ENCODE results near the gene ERMAP. TPM values are rescaled to one million over a fixed set of nuclear protein-coding genes. Genes with fewer than 3 reads are reported as not detected.
A peak's percentile ranks its signal among the peaks of the same experiment; 100 is the strongest.

ERMAP gene
- total and polyA plus RNA-seq, 2 of the 8 experiments (the other 6 are each of a cell fraction or from before 2014, with no cell fraction given): 2.5 to 3.9 TPM

GRCh38 chr1:42767510-42768000 is 49.4 kb upstream of the ERMAP start:
- H3K56ac ChIP-seq (replicated peaks; ENCODE audit: insufficient read length, low read depth, low read length): no peak overlapping the region
- no peaks in the 10 kb centered on the region for H3K36me3 ChIP-seq (ENCODE audit: control insufficient read depth in 2 of 4, insufficient read depth in 4 of 4, low read length in 3 of 4)
- H3K79me2 ChIP-seq (ENCODE audit: control insufficient read depth in 1 of 2, insufficient read depth in 2 of 2, low read length in 2 of 2): peaks cover 6 to 28% of the 10 kb centered on the region in 2 experiments; a peak in 3 of 4 replicates
- H2BK5ac ChIP-seq (ENCODE audit: low read depth, low read length): 0 out of 2 replicates have a peak overlapping the region, but pooled peaks have one; percentile 22
- DNase-seq (ENCODE audit: low read depth in 1 of 2, low spot score in 2 of 2) (no peak), FAIRE-seq (no peak)
- H3K9ac ChIP-seq (replicated peaks in 1 of 4; ENCODE audit: extremely low read depth in 1 of 4, low read depth in 3 of 4, low read length in 3 of 4): peak overlapping the region; percentile 52 to 77 (median 59)
- H3K4me3 ChIP-seq (ENCODE audit: extremely low read depth in 1 of 4, insufficient read depth in 2 of 4, low read depth in 3 of 4, low read length in 4 of 4): peak overlapping the region; percentile 79 to 86 (median 82)
- H3K27me3 ChIP-seq (replicated peaks in 1 of 4; ENCODE audit: control insufficient read depth in 3 of 4, extremely low read depth in 1 of 4, insufficient read depth in 3 of 4, low read length in 3 of 4): no peaks in the 10 kb centered on the region
- H4K5ac ChIP-seq (ENCODE audit: insufficient read length, low read depth, low read length): no peak overlapping the region
- H2AFZ ChIP-seq (ENCODE audit: low read length): no peak overlapping the region
- CTCF ChIA-PET (ENCODE audit: partially characterized antibody): interaction anchor here (0.5 to 4.6 kb wide), 6 partner anchors 10 to 155 kb away, joined by 3 to 26 read pairs (median 4); partner anchors contain the start of gene ZNF691
- H3K18ac ChIP-seq (ENCODE audit: extremely low read depth, low read length): no peak overlapping the region; the same call in 1 of the 2 replicates
- no peak overlapping the region for H2BK20ac ChIP-seq (ENCODE audit: low read length)
- peak overlapping the region; percentile 87 to 90 for H3K4me2 ChIP-seq (ENCODE audit: insufficient read depth in 1 of 2, low read depth in 2 of 2, low read length in 2 of 2)
- H3K23ac ChIP-seq (ENCODE audit: insufficient read length): no peak overlapping the region
- no peak overlapping the region for H4K91ac ChIP-seq (replicated peaks; ENCODE audit: insufficient read length, low read length)
- peak overlapping the region; percentile 75; the same call in 1 of the 2 replicates for H4K8ac ChIP-seq (ENCODE audit: extremely low read depth, insufficient read depth, low read length)
- peaks cover 7% of the 10 kb centered on the region for H3K23me2 ChIP-seq (ENCODE audit: low read depth, low read length)
- H3K79me1 ChIP-seq (ENCODE audit: low read depth, low read length): no peaks in the 10 kb centered on the region
- no peak overlapping the region for H2BK15ac ChIP-seq (ENCODE audit: low read length)
- no peak overlapping the region for H2BK12ac ChIP-seq (ENCODE audit: low read depth, low read length)
- H3K9me3 ChIP-seq (ENCODE audit: insufficient read depth in 2 of 2, low read depth in 1 of 2, low read length in 1 of 2): no peaks in the 10 kb centered on the region
- POLR2A ChIA-PET (ENCODE audit: partially characterized antibody): interaction anchor here (0.8 to 2.2 kb wide), 10 partner anchors 10 to 221 kb away, joined by 3 to 14 read pairs (median 5); partner anchors contain the start of genes CLDN19 and YBX1
- H3K4me1 ChIP-seq (replicated peaks in 1 of 4; ENCODE audit: control insufficient read depth in 3 of 4, insufficient read depth in 4 of 4, low read length in 3 of 4): peaks cover 0 to 6% (median 3%) of the 10 kb centered on the region in 4 experiments; a peak in 5 of 7 replicates
- H3K27ac ChIP-seq (ENCODE audit: low read depth, low read length): peak overlapping the region; percentile 17; the same call in 1 of the 2 replicates
- no peak overlapping the region for H3K4ac ChIP-seq (replicated peaks; ENCODE audit: insufficient read length, low read depth, low read length)
- WGBS, 2 experiments (ENCODE audit: extremely low coverage in 1 of 2, insufficient coverage in 1 of 2, insufficient read length in 1 of 2, insufficient replicate concordance in 2 of 2, low coverage in 1 of 2, low lambda C conversion rate in 2 of 2, missing lambda C conversion rate in 1 of 2): 8% methylated on average over 23 of the region's 23 CpGs; no CpG with 5 or more reads in 1 of the 2 experiments
- H4K20me1 ChIP-seq (replicated peaks in 1 of 2; ENCODE audit: control insufficient read depth in 1 of 2, insufficient read depth in 2 of 2, low read length in 2 of 2): peaks cover 0 to 4% of the 10 kb centered on the region in 2 experiments
- H2AK5ac ChIP-seq (ENCODE audit: low read depth, low read length): no peak overlapping the region
- no peak overlapping the region for H3K14ac ChIP-seq (ENCODE audit: insufficient read length)
- no peak overlapping the region for H2BK120ac ChIP-seq (replicated peaks; ENCODE audit: low read depth, low read length)
- TF ChIP-seq RFX5 (IDR thresholded peaks at IDR 0.05; ENCODE audit: borderline replicate concordance, low read depth, low read length): no peak
- no peak for TF ChIP-seq ASH2L (IDR thresholded peaks at IDR 0.05; ENCODE audit: low read length)
- TF ChIP-seq POLR2A (IDR thresholded peaks at IDR 0.05; ENCODE audit: control extremely low read depth in 1 of 2, low read depth in 2 of 2, low read length in 2 of 2): no peak
- TF ChIP-seq KDM5A (IDR thresholded peaks at IDR 0.05; ENCODE audit: low read length): 0 out of 2 replicates have a peak, but pooled peaks have one; percentile 35
- no peak for TF ChIP-seq EGR1 (IDR thresholded peaks at IDR 0.05; ENCODE audit: borderline replicate concordance, low read depth, low read length)
- TF ChIP-seq CTCF (IDR thresholded peaks at IDR 0.05; ENCODE audit: control extremely low read depth in 1 of 3, insufficient read depth in 1 of 3, low read depth in 1 of 3, low read length in 3 of 3): no peak
- no peak for TF ChIP-seq ZNF274 (IDR thresholded peaks at IDR 0.05; ENCODE audit: borderline replicate concordance, extremely low read depth, low read length)
- TF ChIP-seq GTF2F1 (IDR thresholded peaks at IDR 0.05; ENCODE audit: borderline replicate concordance, low read depth, low read length): no peak
- peak; percentile 2; the same call in 1 of the 2 replicates for TF ChIP-seq TAF1 (IDR thresholded peaks at IDR 0.05; ENCODE audit: low read depth, low read length)
- no peak for TF ChIP-seq TCF12 (IDR thresholded peaks at IDR 0.05; ENCODE audit: low read depth, low read length)

All from H1 (cell line).